Panc1 (cell line): ENCODE data around the gene THTPA. TPM values are rescaled to one million over a fixed set of nuclear protein-coding genes. Genes with fewer than 3 reads are reported as not detected.

Experiments
- ATAC-seq: fragments of 200-7000 bp; cut with Tn5 transposase; 2 replicates; pipeline ENCODE4 v1.9.1; 2020; ENCODE audit warnings: mild to moderate bottlenecking, moderate library complexity
- BruUV-seq: library from RNA; stranded (reverse); fragments of 400-500 nt; replicated peaks from 2 replicates; lab custom pipeline; 2021; lab: Mats Ljungman, UMichigan
- CTCF ChIA-PET: fragments of 300-600 bp; sonication (Branson Sonifier 250); formaldehyde crosslinking; loops from one replicate; lab custom pipeline; 2022; ENCODE audit warnings: antibody characterized with exemption; lab: Charles Lee
- POLR2A ChIA-PET: fragments of 300-600 bp; sonication (Branson Sonifier 250); formaldehyde crosslinking; loops from one replicate; lab custom pipeline; 2022; ENCODE audit warnings: antibody characterized with exemption; lab: Charles Lee
- DNase-seq: peaks from one replicate; pipeline ENCODE4 v3.0.0-alpha.2; 2010; ENCODE audit warnings: low read depth, low spot score
- H3K27ac ChIP-seq: 2 replicates; pipeline ENCODE4 v1.5.1; 2011; ENCODE audit warnings: mild to moderate bottlenecking, low read length, inconsistent platforms
- H3K27me3 ChIP-seq: fragments of 200-500 bp; sonication (Bioruptor generic); 2 replicates; pipeline ENCODE4 v1.6.0; 2014; ENCODE audit warnings: low read length, inconsistent platforms; ENCODE audit not compliant: control insufficient read depth, insufficient read depth
- H3K36me3 ChIP-seq: fragments of 200-500 bp; sonication (Bioruptor generic); 2 replicates; pipeline ENCODE4 v1.5.1; 2014; ENCODE audit warnings: inconsistent platforms, mild to moderate bottlenecking, low read length, moderate library complexity; ENCODE audit not compliant: control insufficient read depth, insufficient read depth
- H3K4me1 ChIP-seq: 2 replicates; pipeline ENCODE4 v1.5.1; 2011; ENCODE audit warnings: inconsistent platforms, mild to moderate bottlenecking, low read length, moderate library complexity; ENCODE audit not compliant: control insufficient read depth, insufficient read depth
- H3K4me3 ChIP-seq, 2 experiments: 2 replicates each; pipeline ENCODE4 v1.5.1; 2011 to 2012; ENCODE audit warnings: low read depth in 2 of 2, low read length in 2 of 2, mild to moderate bottlenecking in 2 of 2, inconsistent platforms in 1 of 2, moderate library complexity in 1 of 2
- H3K9me3 ChIP-seq: fragments of 200-500 bp; sonication (Bioruptor generic); 2 replicates; pipeline ENCODE4 v1.5.1; 2014; ENCODE audit warnings: low read depth, mild to moderate bottlenecking, inconsistent platforms, low read length, moderate library complexity; ENCODE audit not compliant: control insufficient read depth, insufficient read depth
- POLR2AphosphoS5 ChIP-seq: IDR thresholded peaks from 2 replicates; pipeline ENCODE4 v1.6.1; 2012; ENCODE audit warnings: mild to moderate bottlenecking, low read depth, low read length, moderate library complexity
- SIN3A ChIP-seq: IDR thresholded peaks from 2 replicates; pipeline ENCODE4 v1.6.1; 2012; ENCODE audit warnings: low read depth, mild to moderate bottlenecking, low read length, moderate library complexity, borderline replicate concordance; ENCODE audit not compliant: insufficient read depth
- TCF7L2 ChIP-seq: IDR thresholded peaks from 2 replicates; pipeline ENCODE4 v1.6.1; 2011; ENCODE audit warnings: mild to moderate bottlenecking, low read depth, low read length, inconsistent platforms
- in situ Hi-C: cut with HindIII; loops from 2 replicates; pipeline ENCODE4 v1.10.0; 2016; ENCODE audit warnings: low sequenced_read_pairs, low pct_unique_long_range_greater_than_20kb
- intact Hi-C: fragments of 100-400 bp; cut with micrococcal nuclease; formaldehyde crosslinking; loops from one replicate; pipeline ENCODE4 v1.10.0; 2022; ENCODE audit not compliant: unreplicated experiment
- total RNA-seq: library from RNA; stranded (reverse); gene quantifications from one replicate; pipeline ENCODE4 v1.2.1, GENCODE V29; 2021; ENCODE audit not compliant: unreplicated experiment
- TF ChIP-seq, protein P1 (sequence below): fragments of 450-650 bp; IDR thresholded peaks from 2 replicates; pipeline ENCODE4 v1.5.1; 2017; ENCODE audit warnings: mild to moderate bottlenecking
- TF ChIP-seq, protein P2 (sequence below), 2 experiments: IDR thresholded peaks; 2 replicates each; pipeline ENCODE4 v1.6.1; 2011 to 2012; ENCODE audit warnings: low read depth in 2 of 2, control low read depth in 1 of 2, low read length in 1 of 2, mild to moderate bottlenecking in 1 of 2, moderate library complexity in 1 of 2; ENCODE audit not compliant: insufficient read depth in 1 of 2

Gene THTPA
- total RNA-seq, 1 experiment from 2014 or later, result 13.3 TPM

DNA sequence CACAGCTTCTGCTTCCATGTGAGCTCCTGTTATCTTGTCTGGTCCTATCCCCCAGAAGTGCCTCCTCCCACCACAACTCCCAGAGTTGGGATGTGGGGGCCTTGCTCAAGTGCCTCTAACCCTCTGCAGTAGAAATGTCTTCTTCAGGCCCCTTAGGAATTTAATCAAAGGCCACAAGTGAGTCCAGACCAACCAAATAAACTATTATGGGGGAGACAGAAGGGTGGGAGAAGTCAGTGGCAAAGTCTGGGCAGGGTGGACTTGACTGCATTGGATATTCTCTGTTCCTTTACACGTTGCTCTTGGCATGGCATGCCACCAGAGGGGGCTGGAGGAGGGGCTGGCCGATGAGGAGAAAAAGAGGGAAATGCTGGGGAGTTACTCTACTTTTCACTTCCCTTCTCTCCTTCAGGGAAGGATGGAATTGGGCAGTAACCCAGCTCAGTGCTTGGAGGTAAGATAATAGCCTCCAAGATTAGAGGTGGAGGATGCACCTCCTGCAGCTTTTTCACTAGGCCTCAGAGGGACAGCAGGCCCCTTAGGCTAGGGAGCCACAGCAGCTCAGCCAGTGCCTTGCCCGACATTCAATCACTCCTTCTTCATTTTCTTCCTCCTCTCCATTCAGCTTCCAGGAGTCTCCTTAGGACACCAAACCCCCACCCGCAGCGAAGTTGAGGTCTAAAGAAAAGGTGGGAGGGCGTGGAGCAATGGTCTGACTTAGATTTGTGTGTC is 12.7 kb downstream of the THTPA start:
- BruUV-seq, result no TSS peak
- Histone ChIP-seq H3K27me3 (no peaks in the 10 kb centered on the region), H3K4me1 (peaks cover 10% of the 10 kb centered on the region), H3K4me3 (no peak overlapping the region), H3K27ac (no peak overlapping the region; the same call in 1 of the 2 replicates), H3K36me3 (no peaks in the 10 kb centered on the region), H3K9me3 (no peaks in the 10 kb centered on the region)
- no peak for DNase-seq
- TF ChIP-seq, protein P1, sequence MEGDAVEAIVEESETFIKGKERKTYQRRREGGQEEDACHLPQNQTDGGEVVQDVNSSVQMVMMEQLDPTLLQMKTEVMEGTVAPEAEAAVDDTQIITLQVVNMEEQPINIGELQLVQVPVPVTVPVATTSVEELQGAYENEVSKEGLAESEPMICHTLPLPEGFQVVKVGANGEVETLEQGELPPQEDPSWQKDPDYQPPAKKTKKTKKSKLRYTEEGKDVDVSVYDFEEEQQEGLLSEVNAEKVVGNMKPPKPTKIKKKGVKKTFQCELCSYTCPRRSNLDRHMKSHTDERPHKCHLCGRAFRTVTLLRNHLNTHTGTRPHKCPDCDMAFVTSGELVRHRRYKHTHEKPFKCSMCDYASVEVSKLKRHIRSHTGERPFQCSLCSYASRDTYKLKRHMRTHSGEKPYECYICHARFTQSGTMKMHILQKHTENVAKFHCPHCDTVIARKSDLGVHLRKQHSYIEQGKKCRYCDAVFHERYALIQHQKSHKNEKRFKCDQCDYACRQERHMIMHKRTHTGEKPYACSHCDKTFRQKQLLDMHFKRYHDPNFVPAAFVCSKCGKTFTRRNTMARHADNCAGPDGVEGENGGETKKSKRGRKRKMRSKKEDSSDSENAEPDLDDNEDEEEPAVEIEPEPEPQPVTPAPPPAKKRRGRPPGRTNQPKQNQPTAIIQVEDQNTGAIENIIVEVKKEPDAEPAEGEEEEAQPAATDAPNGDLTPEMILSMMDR, result peak; percentile 62; the same call in 1 of the 2 replicates
- TF ChIP-seq TCF7L2, result no peak
- in situ Hi-C loops (no loop called here), intact Hi-C loops (no loop called here)
- no peak for ATAC-seq
- POLR2A ChIA-PET, result no interaction called here
- CTCF ChIA-PET, result no interaction called here

DNA sequence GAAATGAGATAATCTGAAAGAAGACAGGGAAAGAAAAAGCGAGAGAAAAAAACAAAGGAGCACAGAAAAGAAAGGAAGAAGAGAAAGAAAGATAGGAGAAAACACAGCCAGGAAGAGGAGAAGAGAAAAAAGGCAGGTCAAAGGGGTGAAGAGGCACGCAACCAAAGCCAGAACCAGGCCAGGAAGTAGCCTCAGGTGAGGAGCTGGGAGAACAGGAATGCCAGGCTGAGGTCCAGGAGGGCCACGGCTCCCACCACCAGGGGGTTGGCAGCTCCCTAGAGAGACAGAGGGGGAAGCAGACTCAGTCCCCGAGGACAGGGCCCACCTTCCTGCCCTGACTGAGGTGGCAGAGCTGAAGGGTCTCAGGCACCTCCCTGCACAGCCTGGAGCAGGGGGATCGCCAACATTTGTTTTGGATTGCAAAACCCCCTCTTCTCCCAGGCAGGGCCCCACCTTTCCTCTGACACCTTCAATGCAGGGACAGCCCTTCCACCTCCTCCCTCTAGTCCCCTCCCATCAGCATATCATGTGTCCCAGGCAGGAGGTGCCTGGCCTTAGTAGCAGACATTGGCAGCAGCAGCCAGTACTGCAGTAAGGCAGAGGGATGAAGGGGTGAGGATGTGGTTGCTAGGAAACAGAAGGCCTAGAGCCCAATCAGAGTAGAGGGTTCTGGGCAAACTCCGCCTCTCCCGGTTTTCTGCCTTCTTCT is 13.5 kb downstream of the THTPA start:
- ATAC-seq (peak; percentile 43; the same call in 1 of the 2 replicates), DNase-seq (no peak)
- ChIA-PET POLR2A (interaction anchor here (0.7 kb wide), 1 partner anchor 507 kb away, joined by 12 read pairs; no protein-coding TSS in a partner anchor), CTCF (no interaction called here)
- no peaks in the 10 kb centered on the region for H3K27me3 ChIP-seq
- in situ Hi-C loops, result no loop called here
- TF ChIP-seq POLR2AphosphoS5 (no peak), SIN3A (no peak), TCF7L2 (no peak)
- TF ChIP-seq, protein P2, sequence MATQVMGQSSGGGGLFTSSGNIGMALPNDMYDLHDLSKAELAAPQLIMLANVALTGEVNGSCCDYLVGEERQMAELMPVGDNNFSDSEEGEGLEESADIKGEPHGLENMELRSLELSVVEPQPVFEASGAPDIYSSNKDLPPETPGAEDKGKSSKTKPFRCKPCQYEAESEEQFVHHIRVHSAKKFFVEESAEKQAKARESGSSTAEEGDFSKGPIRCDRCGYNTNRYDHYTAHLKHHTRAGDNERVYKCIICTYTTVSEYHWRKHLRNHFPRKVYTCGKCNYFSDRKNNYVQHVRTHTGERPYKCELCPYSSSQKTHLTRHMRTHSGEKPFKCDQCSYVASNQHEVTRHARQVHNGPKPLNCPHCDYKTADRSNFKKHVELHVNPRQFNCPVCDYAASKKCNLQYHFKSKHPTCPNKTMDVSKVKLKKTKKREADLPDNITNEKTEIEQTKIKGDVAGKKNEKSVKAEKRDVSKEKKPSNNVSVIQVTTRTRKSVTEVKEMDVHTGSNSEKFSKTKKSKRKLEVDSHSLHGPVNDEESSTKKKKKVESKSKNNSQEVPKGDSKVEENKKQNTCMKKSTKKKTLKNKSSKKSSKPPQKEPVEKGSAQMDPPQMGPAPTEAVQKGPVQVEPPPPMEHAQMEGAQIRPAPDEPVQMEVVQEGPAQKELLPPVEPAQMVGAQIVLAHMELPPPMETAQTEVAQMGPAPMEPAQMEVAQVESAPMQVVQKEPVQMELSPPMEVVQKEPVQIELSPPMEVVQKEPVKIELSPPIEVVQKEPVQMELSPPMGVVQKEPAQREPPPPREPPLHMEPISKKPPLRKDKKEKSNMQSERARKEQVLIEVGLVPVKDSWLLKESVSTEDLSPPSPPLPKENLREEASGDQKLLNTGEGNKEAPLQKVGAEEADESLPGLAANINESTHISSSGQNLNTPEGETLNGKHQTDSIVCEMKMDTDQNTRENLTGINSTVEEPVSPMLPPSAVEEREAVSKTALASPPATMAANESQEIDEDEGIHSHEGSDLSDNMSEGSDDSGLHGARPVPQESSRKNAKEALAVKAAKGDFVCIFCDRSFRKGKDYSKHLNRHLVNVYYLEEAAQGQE (IDR thresholded peaks at IDR 0.05; ENCODE audit: insufficient read depth in 1 of 2, low read depth in 2 of 2, low read length in 1 of 2), result no peak
- TF ChIP-seq, protein P1, result no peak
- H3K27ac ChIP-seq, result no peak overlapping the region
- no peak overlapping the region for H3K4me3 ChIP-seq
- H3K36me3 ChIP-seq, result no peaks in the 10 kb centered on the region
- BruUV-seq, result no TSS peak
- no peaks in the 10 kb centered on the region for H3K9me3 ChIP-seq
- H3K4me1 ChIP-seq, result peaks cover 10% of the 10 kb centered on the region
- intact Hi-C loops, result no loop called here
